Fibroblast of gingiva (primary cell): Measurements from ENCODE around the gene OR4C6.

Source experiments
- DNase-seq: peaks from one replicate; pipeline ENCODE4 v3.0.0-alpha.2; 2011; ENCODE audit warnings: low read depth

OR4C6 gene

GRCh38 chr11:55661901-55662300, at the start of gene OR4C6:
Gene OR4C6 (plus strand): TSS chr11:55662201. CDS start chr11:55665167, 2,966 bp downstream.
- no peak for DNase-seq

- no peak for DNase-seq
Observed at GRCh38 chr11:55624531-55624930, 37.5 kb upstream of the OR4C6 start.

- no peak for DNase-seq
Observed at GRCh38 chr11:55634813-55635212, 27.2 kb upstream of the OR4C6 start, which contains the start of gene OR4P4. Gene OR4P4 (plus strand): TSS chr11:55635113.

GRCh38 chr11:55648027-55648426, 14.0 kb upstream of the OR4C6 start, which contains the start of gene OR4S2:
Gene OR4S2 (plus strand): TSS chr11:55648327. CDS start chr11:55650904, 2,577 bp downstream.
- no peak for DNase-seq

- DNase-seq = no peak
Observed at GRCh38 chr11:55652560-55652959, 9.4 kb upstream of the OR4C6 start.

GRCh38 chr11:55655096-55655495, 6.9 kb upstream of the OR4C6 start:
- DNase-seq = no peak

GRCh38 chr11:55658031-55658573, 3.9 kb upstream of the OR4C6 start:
- DNase-seq = no peak

GRCh38 chr11:55658608-55659007, 3.4 kb upstream of the OR4C6 start:
- DNase-seq = no peak

GRCh38 chr11:55669376-55669775, 7.4 kb downstream of the OR4C6 start:
- no peak for DNase-seq

- DNase-seq = no peak
Observed at GRCh38 chr11:55673860-55674259, 11.9 kb downstream of the OR4C6 start.

GRCh38 chr11:55697817-55698216, 35.8 kb downstream of the OR4C6 start:
- DNase-seq = no peak

- DNase-seq = no peak
Observed at GRCh38 chr11:55701429-55701828, 39.4 kb downstream of the OR4C6 start.

- DNase-seq = no peak
Observed at GRCh38 chr11:55707029-55707428, 45.0 kb downstream of the OR4C6 start.

GRCh38 chr11:55714982-55715888, 53.2 kb downstream of the OR4C6 start:
- DNase-seq = no peak
